ENCODE results near the gene OPTN. TPM values are rescaled to one million over a fixed set of nuclear protein-coding genes. Genes with fewer than 3 reads are reported as not detected.
A peak's percentile ranks its signal among the peaks of the same experiment; 100 is the strongest.
"Not testable (repeated sequence)": the region's sequence is repeated elsewhere in the genome, so short reads cannot be mapped to it uniquely, and the experiment has no call there.

Gene OPTN
- total RNA-seq, 1 experiment from 2014 or later, result 14.0 TPM

DNA sequence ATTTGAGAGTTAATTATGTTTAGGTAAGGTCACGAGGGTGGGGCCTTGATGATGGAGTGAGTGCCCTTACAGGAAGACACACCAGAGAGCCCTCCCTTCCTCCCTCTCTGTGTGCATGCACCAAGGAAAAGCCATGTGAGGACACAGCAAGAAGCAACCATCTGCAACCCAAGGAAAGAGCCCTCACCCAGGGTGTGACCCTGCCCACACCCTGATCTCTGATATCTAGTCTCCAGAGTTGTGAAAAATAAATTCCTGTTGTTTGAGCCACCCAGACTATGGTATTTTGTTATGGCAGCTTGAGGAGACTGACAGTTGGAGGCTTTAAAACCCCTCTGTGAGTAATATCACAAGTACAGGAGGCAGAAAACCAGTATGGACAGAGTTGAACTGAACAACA is 46.4 kb downstream of the OPTN start:
- DNase-seq, result no peak
- Histone ChIP-seq H3K4me3 (no peak overlapping the region), H3K9me3 (peaks cover 11% of the 10 kb centered on the region), H3K36me3 (no peaks in the 10 kb centered on the region), H3K27me3 (no peaks in the 10 kb centered on the region)

DNA sequence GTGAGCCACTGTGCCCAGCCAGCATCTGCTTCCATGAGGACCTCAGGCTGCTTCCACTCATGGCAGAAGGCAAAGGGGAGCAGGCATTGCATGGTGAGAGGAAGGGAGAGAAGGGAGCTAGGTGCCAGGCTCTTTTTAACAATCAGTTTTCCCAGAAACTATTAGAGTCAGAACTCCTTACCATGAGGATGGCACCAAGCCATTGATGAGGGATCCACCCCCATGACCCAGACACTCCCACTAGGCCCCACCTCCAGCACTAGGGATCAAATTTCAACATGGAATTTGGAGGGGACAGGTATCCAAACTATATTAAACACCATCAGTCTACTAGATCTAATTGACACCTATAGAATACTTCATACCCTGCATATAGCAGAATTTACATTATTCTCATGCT is 47.2 kb downstream of the OPTN start:
- Histone ChIP-seq H3K27me3 (no peaks in the 10 kb centered on the region), H3K36me3 (no peaks in the 10 kb centered on the region), H3K4me3 (no peak overlapping the region), H3K9me3 (peaks cover 11% of the 10 kb centered on the region)
- DNase-seq, result no peak

DNA sequence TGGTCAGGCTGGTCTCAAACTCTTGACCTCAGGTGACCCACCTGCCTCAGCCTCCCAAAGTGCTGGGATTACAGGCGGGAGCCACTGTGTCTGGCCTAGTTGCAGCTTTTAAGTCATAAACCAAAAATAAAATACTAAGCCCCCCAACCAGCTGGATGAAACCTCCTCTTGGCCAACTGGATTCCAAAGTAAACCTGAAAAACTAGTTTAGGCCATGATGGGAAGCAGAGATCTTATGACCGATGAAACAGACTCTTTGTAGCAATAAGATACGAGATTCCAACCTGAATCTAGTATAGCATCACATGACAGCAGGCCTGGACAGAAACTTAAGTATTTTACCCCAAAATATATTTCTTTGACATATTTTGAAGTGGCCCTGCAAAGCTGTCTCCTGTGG is 52.3 kb downstream of the OPTN start:
- Histone ChIP-seq H3K4me3 (no peak overlapping the region), H3K9me3 (no peaks in the 10 kb centered on the region), H3K27me3 (no peaks in the 10 kb centered on the region), H3K36me3 (no peaks in the 10 kb centered on the region)
- DNase-seq, result no peak

- not testable (repeated sequence) for H3K9me3 ChIP-seq, H3K36me3 ChIP-seq, H3K4me3 ChIP-seq, DNase-seq, H3K27me3 ChIP-seq
Observed at GRCh38 chr10:13155860-13156259, 55.9 kb downstream of the OPTN start.

DNA sequence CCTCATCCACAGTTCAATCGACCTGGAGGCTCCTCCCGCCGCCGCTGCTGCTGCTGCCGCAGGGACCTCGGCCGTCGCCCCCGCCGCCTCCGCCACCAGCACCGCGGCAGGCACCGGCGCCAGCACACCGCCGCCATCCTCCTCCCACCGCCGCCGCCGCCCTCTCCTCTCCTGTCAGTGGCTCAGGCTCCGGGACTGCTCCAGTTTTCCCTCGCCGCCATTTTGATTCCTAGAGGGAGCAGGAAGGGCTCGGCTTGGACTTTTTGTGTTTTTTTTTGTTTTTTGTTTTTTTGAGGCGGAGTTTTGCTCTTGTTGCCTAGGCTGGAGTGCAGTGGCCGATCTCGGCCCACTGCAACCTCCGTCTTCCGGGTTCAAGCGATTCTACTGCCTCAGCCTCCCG is 58.4 kb downstream of the OPTN start:
- Histone ChIP-seq H3K9me3 (no peaks in the 10 kb centered on the region), H3K36me3 (peaks cover 3% of the 10 kb centered on the region; the same call in 1 of the 2 replicates), H3K27me3 (no peaks in the 10 kb centered on the region), H3K4me3 (no peak overlapping the region)
- DNase-seq, result no peak

DNA sequence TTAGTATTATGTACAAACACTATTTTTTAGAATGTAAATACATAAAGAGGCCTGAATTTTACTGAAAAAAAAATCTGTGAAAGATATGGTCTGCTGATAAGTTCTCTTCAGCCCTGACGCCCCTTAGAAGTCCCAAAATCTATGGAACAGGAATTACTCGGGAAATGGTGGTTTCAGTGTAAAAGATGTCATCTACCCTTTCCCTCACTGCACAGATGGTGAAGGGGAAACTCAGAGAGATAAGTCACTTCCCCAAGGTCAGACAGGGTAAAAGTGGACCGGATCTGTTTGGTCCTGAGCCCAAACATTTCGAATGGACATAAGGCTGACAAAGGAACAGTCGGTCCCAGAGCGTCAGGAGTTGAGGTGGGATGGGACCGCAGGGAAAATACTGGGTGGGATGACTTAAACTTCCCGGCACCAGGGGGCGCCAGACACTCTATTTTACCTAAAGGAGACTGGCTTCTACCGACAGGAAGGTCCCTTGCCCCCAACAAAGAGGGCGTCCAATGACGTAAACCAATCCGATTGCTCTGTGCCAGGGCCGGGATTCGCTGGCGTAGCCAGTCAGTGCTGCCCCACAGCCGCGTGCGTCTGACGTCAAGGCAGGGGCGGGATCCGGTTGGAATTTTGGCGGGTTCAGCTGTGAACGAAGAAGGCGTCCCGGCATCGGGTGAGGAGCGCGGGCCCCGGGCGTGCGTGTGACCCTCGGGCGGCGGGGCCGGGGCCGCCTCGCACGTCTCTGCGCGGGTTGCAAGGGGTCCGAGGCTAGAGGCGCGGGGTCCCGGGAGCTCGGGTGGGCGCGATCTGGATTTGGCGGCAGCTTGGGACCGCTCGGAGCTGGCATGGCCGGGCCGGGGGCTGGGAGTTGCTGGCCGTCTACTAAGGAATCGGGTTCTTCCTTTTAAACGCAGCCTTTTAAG is 61.2 kb downstream of the OPTN start, which contains the start of gene MCM10:
Gene MCM10, plus strand, starts transcription at position 625 of the 923 bp plus-strand sequence. CDS start 2,645 bp downstream, outside the sequence.
- Histone ChIP-seq H3K9me3 (no peaks in the 10 kb centered on the region), H3K4me3 (peak within 1 kb of the TSS; percentile 86), H3K36me3 (peaks cover 18% of the 10 kb centered on the region), H3K27me3 (no peaks in the 10 kb centered on the region)
- DNase-seq, result peak; percentile 99

- peak overlapping the region; percentile 86 for H3K4me3 ChIP-seq
- no peaks in the 10 kb centered on the region for H3K9me3 ChIP-seq
- peak; percentile 18 for DNase-seq
- H3K27me3 ChIP-seq, result no peaks in the 10 kb centered on the region
- H3K36me3 ChIP-seq, result peaks cover 18% of the 10 kb centered on the region
Observed at GRCh38 chr10:13161857-13162271, 61.9 kb downstream of the OPTN start.

DNA sequence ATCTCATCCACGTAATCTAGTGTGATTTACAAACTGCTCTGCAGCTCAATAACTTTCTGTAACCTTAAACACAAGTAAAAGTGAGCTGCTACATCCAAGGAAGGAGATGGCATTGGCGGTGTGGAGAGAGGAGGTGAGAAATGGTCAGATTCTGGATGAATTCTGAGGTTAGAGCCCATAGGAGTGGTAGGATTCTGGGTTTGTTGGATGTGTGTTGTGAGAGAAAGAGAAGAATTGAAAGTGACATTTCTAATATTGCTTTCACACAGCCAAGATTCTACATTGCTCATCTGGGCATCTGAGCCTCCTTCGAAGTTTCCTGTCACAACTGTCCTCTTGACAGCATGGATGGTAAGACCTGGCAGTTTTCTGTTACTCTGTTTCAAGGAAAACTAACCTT is 63.9 kb downstream of the OPTN start:
- Histone ChIP-seq H3K9me3 (no peaks in the 10 kb centered on the region), H3K4me3 (no peak overlapping the region), H3K36me3 (peaks cover 18% of the 10 kb centered on the region), H3K27me3 (no peaks in the 10 kb centered on the region)
- no peak for DNase-seq

GRCh38 chr10:13165177-13165576 is 65.2 kb downstream of the OPTN start:
- Histone ChIP-seq H3K4me3 (no peak overlapping the region), H3K27me3 (no peaks in the 10 kb centered on the region), H3K9me3 (no peaks in the 10 kb centered on the region), H3K36me3 (peaks cover 22% of the 10 kb centered on the region)
- no peak for DNase-seq

- Histone ChIP-seq H3K9me3 (no peaks in the 10 kb centered on the region), H3K27me3 (no peaks in the 10 kb centered on the region), H3K36me3 (peaks cover 37% of the 10 kb centered on the region), H3K4me3 (no peak overlapping the region)
- DNase-seq, result no peak
Observed at GRCh38 chr10:13167568-13167967, 67.6 kb downstream of the OPTN start.

GRCh38 chr10:13168781-13169180 is 68.8 kb downstream of the OPTN start:
- Histone ChIP-seq H3K4me3 (no peak overlapping the region), H3K36me3 (peaks cover 42% of the 10 kb centered on the region), H3K9me3 (no peaks in the 10 kb centered on the region), H3K27me3 (no peaks in the 10 kb centered on the region)
- no peak for DNase-seq

- no peak for DNase-seq
- H3K9me3 ChIP-seq, result no peaks in the 10 kb centered on the region
- no peaks in the 10 kb centered on the region for H3K27me3 ChIP-seq
- peaks cover 41% of the 10 kb centered on the region for H3K36me3 ChIP-seq
- H3K4me3 ChIP-seq, result no peak overlapping the region
Observed at GRCh38 chr10:13173616-13174015, 73.7 kb downstream of the OPTN start.

- Histone ChIP-seq H3K9me3 (no peaks in the 10 kb centered on the region), H3K36me3 (peaks cover 45% of the 10 kb centered on the region), H3K27me3 (no peaks in the 10 kb centered on the region), H3K4me3 (no peak overlapping the region)
- DNase-seq, result no peak
Observed at GRCh38 chr10:13180788-13181187, 80.8 kb downstream of the OPTN start.

DNA sequence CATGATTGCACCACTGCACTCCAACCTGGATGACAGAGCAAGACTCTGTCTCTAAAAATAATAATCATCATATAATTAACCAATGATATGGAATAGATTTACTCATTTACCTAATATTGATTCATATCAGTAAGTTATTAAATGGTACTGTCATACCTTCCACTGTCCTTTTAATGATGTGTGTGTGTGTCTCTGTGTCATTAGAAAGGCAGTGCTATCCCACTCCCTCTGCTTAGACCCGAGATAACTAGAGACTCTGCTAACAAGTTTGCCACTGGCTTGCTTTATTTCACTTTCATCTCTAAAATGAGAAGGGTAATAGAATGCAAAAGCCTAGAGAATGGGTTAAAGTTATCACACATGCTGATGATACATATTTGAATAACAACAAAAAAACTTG is 82.5 kb downstream of the OPTN start:
- Histone ChIP-seq H3K4me3 (no peak overlapping the region), H3K27me3 (no peaks in the 10 kb centered on the region), H3K9me3 (no peaks in the 10 kb centered on the region), H3K36me3 (peaks cover 54% of the 10 kb centered on the region)
- no peak for DNase-seq

GRCh38 chr10:13183625-13184024 is 83.7 kb downstream of the OPTN start:
- H3K36me3 ChIP-seq, result peaks cover 57% of the 10 kb centered on the region
- DNase-seq, result no peak
- H3K9me3 ChIP-seq, result no peaks in the 10 kb centered on the region
- H3K27me3 ChIP-seq, result no peaks in the 10 kb centered on the region
- H3K4me3 ChIP-seq, result no peak overlapping the region

DNA sequence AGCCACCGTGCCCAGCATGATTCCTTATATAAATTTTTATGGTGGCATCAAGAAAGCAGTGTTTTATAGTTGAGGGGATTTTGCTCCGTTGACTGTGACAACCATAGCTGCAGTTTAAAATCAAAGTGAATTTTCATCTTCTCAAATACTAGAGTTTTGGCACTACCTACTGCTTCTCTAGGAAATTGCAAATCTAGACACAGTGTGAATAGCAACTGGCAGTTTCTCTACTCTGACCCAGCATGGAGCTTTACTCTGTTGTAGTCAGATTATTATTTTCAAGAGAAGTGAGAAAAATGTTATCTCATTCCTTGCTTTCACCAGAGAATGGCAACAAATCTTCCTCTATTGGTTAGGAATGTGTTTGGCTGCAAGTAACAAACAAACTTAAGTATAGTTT is 84.3 kb downstream of the OPTN start:
- no peaks in the 10 kb centered on the region for H3K27me3 ChIP-seq

DNA sequence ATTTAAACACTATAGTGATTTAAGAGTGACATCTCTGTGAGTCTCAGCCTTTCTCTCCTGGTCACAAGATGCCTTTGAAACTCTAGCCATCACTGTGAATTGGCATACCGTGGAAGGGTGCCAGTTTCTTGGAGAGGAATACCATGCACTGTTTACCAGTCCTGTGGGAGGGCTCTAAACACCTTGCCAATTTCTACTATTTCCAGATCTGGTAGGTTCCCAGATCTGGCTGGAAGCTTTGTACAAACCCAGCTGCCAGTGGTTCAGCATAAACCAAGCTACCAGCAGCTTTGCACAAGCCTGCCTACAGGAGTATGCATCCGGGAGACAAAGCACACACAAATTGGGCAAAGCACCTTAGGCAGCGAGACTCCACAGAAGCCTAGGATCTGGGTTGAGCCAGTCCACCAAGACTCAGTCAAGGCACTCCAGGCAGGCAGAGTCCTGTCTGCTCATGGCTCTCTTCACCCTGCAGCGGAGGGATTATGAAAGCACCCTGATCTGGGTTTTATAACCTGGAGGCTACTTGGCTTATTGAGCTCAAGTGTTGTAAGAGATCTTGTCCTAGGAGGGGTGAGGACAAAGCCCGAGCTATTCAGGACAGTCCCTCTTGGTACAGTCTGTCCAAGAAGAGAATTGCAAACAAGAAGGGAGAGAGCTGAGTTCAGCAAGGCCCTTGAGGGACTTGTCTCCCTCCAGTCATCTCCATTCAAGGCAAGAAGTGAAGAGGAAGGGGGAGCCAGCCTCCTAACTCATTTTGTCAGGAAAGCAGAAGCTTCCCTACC is 85.0 kb downstream of the OPTN start:
- Histone ChIP-seq H3K27me3 (no peaks in the 10 kb centered on the region), H3K36me3 (peaks cover 56% of the 10 kb centered on the region), H3K9me3 (no peaks in the 10 kb centered on the region), H3K4me3 (no peak overlapping the region)
- DNase-seq, result peak; percentile 27

More for the DNA sequence above, 84.3 kb downstream of the OPTN start:
- no peak overlapping the region for H3K4me3 ChIP-seq
- no peak for DNase-seq
- no peaks in the 10 kb centered on the region for H3K9me3 ChIP-seq
- peaks cover 52% of the 10 kb centered on the region for H3K36me3 ChIP-seq

Measured in MG63 (cell line).